Heart right ventricle (tissue), 16 donors: ENCODE data around the gene EFCC1. TPM values are rescaled to one million over a fixed set of nuclear protein-coding genes. Genes with fewer than 3 reads are reported as not detected.

ENCODE experiments used
- ATAC-seq, 8 donors: fragments of 200-7000 bp; cut with Tn5 transposase; one replicate each; pipeline ENCODE4 v1.9.1; 2020; ENCODE audit warnings: mild to moderate bottlenecking in 8 of 8, moderate library complexity in 8 of 8, moderate number of reproducible peaks in 1 of 8
- DNase-seq, 2 donors: peaks; one replicate each; pipeline ENCODE4 v3.0.0-alpha.2; 2020
- H3K27ac ChIP-seq, 10 donors: fragments of 200-600 bp; sonication (generic) in 2 of 10; one replicate each; pipeline versions ENCODE4 v1.5.0 to v1.8.0; 2020 to 2022; ENCODE audit warnings: mild to moderate bottlenecking in 3 of 10
- H3K27me3 ChIP-seq, 7 donors: fragments of 200-600 bp; one replicate each; pipeline ENCODE4 v1.8.0; 2021 to 2022; ENCODE audit warnings: mild to moderate bottlenecking in 2 of 7
- H3K36me3 ChIP-seq, 9 donors: fragments of 200-600 bp; sonication (generic) in 1 of 9; one replicate each; pipeline versions ENCODE4 v1.5.0 to v1.8.0; 2020 to 2022; ENCODE audit warnings: mild to moderate bottlenecking in 2 of 9
- H3K4me1 ChIP-seq, 9 donors: fragments of 200-600 bp; sonication (generic) in 1 of 9; one replicate each; pipeline versions ENCODE4 v1.5.0 to v1.8.0; 2020 to 2022; ENCODE audit warnings: mild to moderate bottlenecking in 4 of 9
- H3K4me3 ChIP-seq, 10 donors: fragments of 200-600 bp; sonication (generic) in 2 of 10; one replicate each; pipeline versions ENCODE4 v1.5.0 to v1.8.0; 2020 to 2022; ENCODE audit warnings: mild to moderate bottlenecking in 7 of 10, moderate library complexity in 2 of 10
- H3K9me3 ChIP-seq, 11 donors: fragments of 200-600 bp in 10 of 11; sonication (generic) in 2 of 11; one replicate each; pipeline versions ENCODE4 v1.5.0 to v1.8.0; 2013 to 2022; ENCODE audit warnings: mild to moderate bottlenecking in 2 of 11, control low read depth in 1 of 11, moderate library complexity in 1 of 11
- WGBS, 2 donors: extraction: QIAGEN DNeasy Blood & Tissue Kit; methylation state at CpG; one replicate each; pipeline ENCODE4 v1.1.7; 2013; ENCODE audit warnings: inconsistent platforms in 1 of 2; 5-methylcytosine and 5-hydroxymethylcytosine counted together
- intact Hi-C, 10 donors: fragments of 100-400 bp; cut with DNase I; formaldehyde crosslinking; loops; one replicate each; pipeline versions ENCODE4 v1.11.1 to v1.14.2; 2022
- polyA plus RNA-seq, 2 donors: library from polyadenylated mRNA; stranded (reverse); fragments of 200-250 nt; gene quantifications; one replicate each; pipeline ENCODE4 v1.2.3, GENCODE V29; 2013
- total RNA-seq, 10 donors: library from RNA; stranded (reverse); fragmentation: NEBNext Ultra II Directional in 3 of 10; extraction: Animal tissue kit (Norgen Biotek cat#: 25700) in 3 of 10; gene quantifications; one replicate each; pipeline versions ENCODE4 v1.2.1 to v1.2.4, GENCODE V29; 2021 to 2023
- TF ChIP-seq, protein P1 (sequence below), 9 donors: fragments of 200-600 bp; sonication (generic) in 2 of 9; IDR thresholded peaks; one replicate each; pipeline versions ENCODE4 v1.5.0 to v1.8.0; 2021 to 2022; ENCODE audit warnings: antibody characterized with exemption in 9 of 9, mild to moderate bottlenecking in 5 of 9, moderate library complexity in 1 of 9
- donor health status: Arrhythmogenic right ventricular cardiomyopathy.
- donor health status: ischemic (EF 13 %, LVEDD 7.1; RV severe dilation, severe dysfunction).
- donor health status: healthy with polysubstance abuse.
- donor health status: DM: no; HTN: yes; CAD: no.
- donor health status: DM: no; HTN: no; CAD: no.
- donor health status: ischemic (EF 25% LVEDD 6.9; RV normal size, moderate dysfunction).
- donor health status: ischemic (EF 25% LVEDD 5.7; RV mildly dilated, moderate dysfunction).
- donor health status: healthy.
- donor health status: DM: yes; HTN: yes; CAD: no.
- donor health status: Ischemic cardiomyopathy.
- donor health status: ischemic (EF 35%, LVEDD 5.7; RV mildly dilated, moderate dysfunction).
- donor health status: nonischemic (EF 11% LVEDD 7.7; RV severe dilation, severe dysfunction).
- donor health status: DM: yes; HTN: yes; CAD: no.
- donor health status: PGD.
- donor health status: ischemic (EF 29% LVEDD 5.4; RV normal size, mild dysfunction).
- donor health status: nonischemic (EF 23%, LVEDD 6.1; RV moderate dilation, normal function).

EFCC1 gene
- total and polyA plus RNA-seq, 12 donors: 1.0 to 3.3 (median 2.1) TPM

GRCh38 chr3:128967748-128968355, 33.3 kb upstream of the EFCC1 start:
- Histone ChIP-seq H3K9me3 (no peaks in the 10 kb centered on the region), H3K27me3 (no peaks in the 10 kb centered on the region), H3K36me3 (no peaks in the 10 kb centered on the region), H3K27ac (no peak overlapping the region), H3K4me1 (peaks cover 3 to 23% (median 19%) of the 10 kb centered on the region in 9 donors), H3K4me3 (no peak overlapping the region)
- no peak for ATAC-seq
- TF ChIP-seq, protein P1, sequence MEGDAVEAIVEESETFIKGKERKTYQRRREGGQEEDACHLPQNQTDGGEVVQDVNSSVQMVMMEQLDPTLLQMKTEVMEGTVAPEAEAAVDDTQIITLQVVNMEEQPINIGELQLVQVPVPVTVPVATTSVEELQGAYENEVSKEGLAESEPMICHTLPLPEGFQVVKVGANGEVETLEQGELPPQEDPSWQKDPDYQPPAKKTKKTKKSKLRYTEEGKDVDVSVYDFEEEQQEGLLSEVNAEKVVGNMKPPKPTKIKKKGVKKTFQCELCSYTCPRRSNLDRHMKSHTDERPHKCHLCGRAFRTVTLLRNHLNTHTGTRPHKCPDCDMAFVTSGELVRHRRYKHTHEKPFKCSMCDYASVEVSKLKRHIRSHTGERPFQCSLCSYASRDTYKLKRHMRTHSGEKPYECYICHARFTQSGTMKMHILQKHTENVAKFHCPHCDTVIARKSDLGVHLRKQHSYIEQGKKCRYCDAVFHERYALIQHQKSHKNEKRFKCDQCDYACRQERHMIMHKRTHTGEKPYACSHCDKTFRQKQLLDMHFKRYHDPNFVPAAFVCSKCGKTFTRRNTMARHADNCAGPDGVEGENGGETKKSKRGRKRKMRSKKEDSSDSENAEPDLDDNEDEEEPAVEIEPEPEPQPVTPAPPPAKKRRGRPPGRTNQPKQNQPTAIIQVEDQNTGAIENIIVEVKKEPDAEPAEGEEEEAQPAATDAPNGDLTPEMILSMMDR (IDR thresholded peaks at IDR 0.05): no peak
- intact Hi-C loops: no loop called here
- 72 to 79% methylated on average over 6 of the region's 6 CpGs for WGBS, 2 donors
- no peak for DNase-seq

- intact Hi-C loops: loop anchor here in 9 of 10 donors (1.0 to 10.0 kb wide), 11 partner anchors 55 to 345 kb away; partner anchors contain the start of gene COPG1 (in 6 of the 9)
- H3K36me3 ChIP-seq: no peaks in the 10 kb centered on the region
- H3K4me3 ChIP-seq: no peak overlapping the region
- no peaks in the 10 kb centered on the region for H3K27me3 ChIP-seq
- H3K27ac ChIP-seq: peak overlapping the region in 3 of 10 donors; percentile 68 to 77 (median 70)
- DNase-seq (peak; percentile 29 to 32), ATAC-seq (peak in 6 of 8 donors; percentile 32 to 66 (median 45))
- peaks cover 3 to 28% (median 19%) of the 10 kb centered on the region in 9 donors for H3K4me1 ChIP-seq
- no peaks in the 10 kb centered on the region for H3K9me3 ChIP-seq
- TF ChIP-seq, protein P1 (IDR thresholded peaks at IDR 0.05): peak; percentile 86 to 97 (median 93)
- 11 to 14% methylated on average over 12 of the region's 12 CpGs for WGBS, 2 donors
Measured at GRCh38 chr3:128969993-128970739, 30.9 kb upstream of the EFCC1 start.

DNA sequence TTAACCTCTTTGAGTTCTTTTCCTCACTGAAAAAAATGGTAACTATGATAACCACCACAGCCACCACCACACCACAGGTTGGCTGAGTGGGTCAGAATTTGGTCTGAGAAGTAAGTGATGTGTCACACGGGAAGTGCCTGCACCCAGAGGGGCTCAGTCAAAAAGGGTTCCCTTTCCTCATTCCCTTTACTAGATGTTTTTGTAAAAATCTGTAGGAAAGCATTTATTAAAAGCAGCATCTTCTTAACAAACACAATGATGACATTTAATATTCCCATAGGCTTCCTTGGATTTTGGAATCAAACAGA, 30.4 kb upstream of the EFCC1 start:
- TF ChIP-seq, protein P1 (IDR thresholded peaks at IDR 0.05): no peak
- ATAC-seq (no peak), DNase-seq (no peak)
- no peak overlapping the region for H3K4me3 ChIP-seq
- H3K27ac ChIP-seq: peak overlapping the region in 7 of 10 donors; percentile 50 to 81 (median 70)
- intact Hi-C loops: loop anchor here in 9 of 10 donors (1.0 to 10.0 kb wide), 11 partner anchors 54 to 344 kb away; partner anchors contain the start of gene COPG1 (in 6 of the 9)
- peaks cover 3 to 28% (median 19%) of the 10 kb centered on the region in 9 donors for H3K4me1 ChIP-seq
- 56 to 63% methylated on average over 1 of the region's 1 CpG for WGBS, 2 donors
- H3K36me3 ChIP-seq: no peaks in the 10 kb centered on the region
- no peaks in the 10 kb centered on the region for H3K9me3 ChIP-seq
- no peaks in the 10 kb centered on the region for H3K27me3 ChIP-seq

- Histone ChIP-seq H3K36me3 (no peaks in the 10 kb centered on the region), H3K4me1 (peaks cover 3 to 28% (median 19%) of the 10 kb centered on the region in 9 donors), H3K9me3 (no peaks in the 10 kb centered on the region), H3K4me3 (no peak overlapping the region), H3K27ac (peak overlapping the region; percentile 16 to 81 (median 61)), H3K27me3 (no peaks in the 10 kb centered on the region)
- intact Hi-C loops: loop anchor here in 9 of 10 donors (2.0 to 10.0 kb wide), 10 partner anchors 53 to 343 kb away; partner anchors contain the start of gene COPG1 (in 6 of the 9)
- DNase-seq (peak in 1 of 2 donors; percentile 80), ATAC-seq (peak; percentile 82 to 96 (median 92))
- TF ChIP-seq, protein P1 (IDR thresholded peaks at IDR 0.05): no peak
- 39 to 55% methylated on average over 6 of the region's 6 CpGs for WGBS, 2 donors
Measured at GRCh38 chr3:128971421-128972100, 29.5 kb upstream of the EFCC1 start.
